Stimulated activated CD4-positive, alpha-beta T cell treated with anti-CD3 and anti-CD28 coated beads, Interleukin-1b, Interleukin-23, amount 100 ng/mL, for 48 hours (primary cell): ENCODE results near the gene MATK.

Source experiments
- DNase-seq: peaks from one replicate; pipeline ENCODE4 v3.0.0-alpha.2; 2020

MATK gene

GRCh38 chr19:3785451-3785937, 687 bp downstream of the MATK start:
- peak; percentile 30 for DNase-seq

GRCh38 chr19:3784607-3785450, 1.4 kb downstream of the MATK start:
- no peak for DNase-seq

- peak; percentile 62 for DNase-seq
Measured at GRCh38 chr19:3783660-3784584, 2.3 kb downstream of the MATK start.

DNA sequence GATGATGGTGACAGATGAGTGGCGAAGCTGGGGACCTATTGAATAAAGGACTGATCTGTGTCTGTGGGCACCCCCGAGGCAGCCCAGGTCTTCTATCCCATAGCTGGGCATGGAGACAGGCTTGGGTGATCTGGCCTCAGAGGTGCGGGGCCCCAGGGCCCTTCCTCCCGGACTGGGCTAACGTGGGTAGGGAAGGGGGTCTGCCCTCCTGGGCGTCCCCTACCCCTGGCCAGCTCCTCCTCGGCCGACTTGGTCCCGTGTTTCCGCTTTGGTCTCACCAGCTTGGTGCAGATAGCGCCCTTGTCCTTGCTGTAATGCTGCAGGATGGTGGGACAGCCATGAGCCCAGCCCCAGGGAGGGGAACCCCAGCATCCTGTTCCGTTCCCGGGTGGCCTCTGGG, 3.3 kb downstream of the MATK start:
- DNase-seq = no peak

DNA sequence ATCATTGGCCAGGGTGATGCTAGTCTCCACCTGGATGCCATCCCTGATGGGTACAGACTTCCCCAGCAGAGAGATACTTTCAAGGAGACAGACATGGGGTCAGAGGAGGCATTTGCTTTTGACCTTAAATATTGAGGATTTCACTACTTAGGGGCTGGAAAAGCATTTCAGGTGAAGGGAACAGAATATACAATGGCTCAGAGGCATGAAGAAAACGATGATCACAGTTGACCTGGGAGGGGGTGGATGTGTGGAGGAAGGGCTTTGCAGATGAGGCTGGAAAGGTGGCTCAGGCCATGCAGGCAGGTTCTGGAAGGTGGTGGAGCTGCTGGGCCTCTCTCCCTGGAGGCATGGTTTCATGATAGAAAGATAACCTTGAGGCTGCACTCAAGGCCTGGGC, 3.9 kb downstream of the MATK start:
- DNase-seq = no peak

DNA sequence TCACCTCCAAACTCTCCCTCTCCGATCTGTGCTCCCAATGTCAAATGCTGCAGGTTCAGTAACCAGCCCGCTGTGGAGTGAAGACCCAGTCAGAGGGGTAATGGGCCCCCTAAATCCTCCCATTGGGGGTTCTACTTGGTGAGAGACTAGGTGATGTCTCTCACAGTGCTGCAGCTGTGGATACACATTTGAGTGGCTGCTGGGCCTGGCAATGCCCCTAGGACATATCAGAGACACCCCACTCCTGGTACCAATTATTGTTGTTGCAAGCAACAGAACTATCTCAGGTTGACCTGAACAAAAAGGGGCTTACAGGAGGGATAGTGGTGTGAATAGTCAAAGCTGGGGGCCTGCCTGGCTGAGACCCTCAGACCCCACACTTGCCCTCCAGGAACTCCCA, 4.6 kb downstream of the MATK start:
- no peak for DNase-seq

DNA sequence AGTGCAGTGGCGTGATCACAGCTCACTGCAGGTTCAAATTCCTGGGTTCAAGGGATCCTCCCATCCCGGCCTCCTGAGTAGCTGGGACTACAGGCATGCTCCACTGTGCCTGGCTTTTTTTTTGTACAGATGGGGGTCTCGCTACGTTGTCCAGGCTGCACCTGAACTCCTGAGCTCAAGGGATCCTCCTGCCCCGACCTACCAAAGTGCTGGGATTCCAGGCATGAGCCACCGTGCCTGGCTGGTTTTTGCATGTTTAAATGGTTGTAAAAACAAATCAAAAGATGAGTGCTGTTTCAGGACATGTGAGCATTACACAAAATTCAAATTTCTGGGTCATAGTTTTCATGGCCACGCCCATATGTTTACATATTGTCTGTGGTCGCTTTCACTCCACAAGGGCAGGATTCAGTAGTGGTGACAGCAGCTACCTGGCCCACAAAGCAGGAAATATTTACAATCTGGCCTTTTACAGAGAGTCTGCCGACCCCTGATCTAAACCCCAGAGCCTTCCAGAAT, 5.3 kb downstream of the MATK start:
- DNase-seq = no peak

DNA sequence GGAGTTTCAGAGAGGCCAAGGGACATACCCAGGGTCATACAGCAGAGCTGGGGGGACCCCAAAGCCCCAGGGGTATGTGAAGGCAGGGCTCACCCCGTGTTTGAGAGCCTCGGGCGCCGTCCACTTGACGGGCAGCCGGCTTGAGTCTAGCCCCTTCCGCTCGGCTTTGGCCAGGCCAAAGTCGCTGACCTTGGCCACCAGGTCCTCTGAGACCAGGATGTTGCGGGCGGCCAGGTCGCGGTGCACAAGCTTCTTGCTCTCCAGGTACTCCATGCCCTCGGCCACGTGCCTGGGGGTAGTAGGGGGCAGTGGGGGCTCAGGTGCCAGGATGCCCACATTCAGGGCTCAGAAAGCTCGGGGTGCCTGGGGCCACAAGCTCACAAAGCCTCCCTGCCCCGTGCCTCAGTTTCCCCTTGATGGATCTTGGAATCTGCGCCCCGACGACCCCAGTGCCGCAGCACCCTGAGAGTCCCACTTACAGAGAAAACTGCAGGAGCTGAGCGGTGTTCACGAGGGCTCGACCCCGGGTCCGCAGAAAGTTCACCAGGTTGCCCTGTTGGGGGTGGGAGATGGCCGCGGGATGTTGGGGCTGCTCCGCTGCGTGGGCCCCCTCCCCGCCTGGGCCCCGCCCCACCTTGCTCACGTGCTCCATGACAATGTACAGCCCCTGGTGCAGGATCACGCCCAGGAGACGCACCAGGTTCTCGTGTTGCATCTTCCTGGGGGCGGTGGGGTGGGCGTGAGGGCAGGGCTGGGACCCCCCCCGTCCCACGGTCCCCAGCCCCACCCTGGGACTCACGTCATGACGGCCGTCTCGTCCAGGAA, 7.1 kb downstream of the MATK start:
- no peak for DNase-seq

- no peak for DNase-seq
Measured at GRCh38 chr19:3778104-3778867, 7.9 kb downstream of the MATK start.

DNA sequence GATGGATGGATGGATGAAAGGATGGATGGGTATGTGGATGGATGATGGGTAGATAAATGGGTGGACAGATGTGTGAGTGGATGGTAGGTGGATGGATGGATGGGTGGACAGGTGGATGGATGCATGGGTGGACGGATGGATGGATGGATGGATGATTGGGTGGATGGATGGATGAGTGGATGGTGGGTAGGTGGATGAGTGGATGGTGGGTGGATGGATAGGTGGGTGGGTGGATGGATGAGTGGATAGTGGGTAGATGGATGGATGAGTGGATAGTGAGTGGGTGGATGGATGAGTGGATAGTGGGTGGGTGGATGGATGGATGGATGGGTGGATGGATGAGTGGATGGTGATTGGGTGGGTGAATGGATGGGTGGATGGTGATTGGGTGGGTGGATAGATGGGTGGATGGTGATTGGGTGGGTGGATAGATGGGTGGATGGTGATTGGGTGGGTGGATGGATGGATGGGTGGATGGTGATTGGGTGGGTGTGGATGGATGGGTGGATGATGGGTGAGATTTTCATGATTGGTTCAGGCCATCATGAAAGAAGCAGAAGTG, 9.6 kb downstream of the MATK start:
- no peak for DNase-seq

DNA sequence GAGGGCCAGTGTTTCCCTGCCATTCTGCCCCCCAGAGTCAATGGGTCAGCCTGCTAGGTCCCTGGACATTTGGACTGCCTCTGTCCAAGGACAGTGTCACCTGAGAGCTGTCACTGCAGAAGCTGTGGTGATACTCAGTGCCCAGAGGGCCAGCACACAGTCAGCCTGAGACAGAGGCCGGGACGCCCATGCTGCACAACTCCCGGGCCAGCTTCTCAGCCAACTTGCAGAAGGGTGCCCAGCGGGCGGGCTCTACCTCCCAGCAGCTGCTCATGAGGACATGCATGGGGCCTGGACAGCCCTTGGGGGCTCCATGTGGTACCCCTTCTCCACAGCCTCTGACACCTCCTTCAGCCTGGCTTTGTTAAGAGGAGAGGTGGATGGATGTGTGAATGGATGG, 10.3 kb downstream of the MATK start:
- DNase-seq = no peak

GRCh38 chr19:3775374-3775711, 10.8 kb downstream of the MATK start:
- DNase-seq = no peak

DNA sequence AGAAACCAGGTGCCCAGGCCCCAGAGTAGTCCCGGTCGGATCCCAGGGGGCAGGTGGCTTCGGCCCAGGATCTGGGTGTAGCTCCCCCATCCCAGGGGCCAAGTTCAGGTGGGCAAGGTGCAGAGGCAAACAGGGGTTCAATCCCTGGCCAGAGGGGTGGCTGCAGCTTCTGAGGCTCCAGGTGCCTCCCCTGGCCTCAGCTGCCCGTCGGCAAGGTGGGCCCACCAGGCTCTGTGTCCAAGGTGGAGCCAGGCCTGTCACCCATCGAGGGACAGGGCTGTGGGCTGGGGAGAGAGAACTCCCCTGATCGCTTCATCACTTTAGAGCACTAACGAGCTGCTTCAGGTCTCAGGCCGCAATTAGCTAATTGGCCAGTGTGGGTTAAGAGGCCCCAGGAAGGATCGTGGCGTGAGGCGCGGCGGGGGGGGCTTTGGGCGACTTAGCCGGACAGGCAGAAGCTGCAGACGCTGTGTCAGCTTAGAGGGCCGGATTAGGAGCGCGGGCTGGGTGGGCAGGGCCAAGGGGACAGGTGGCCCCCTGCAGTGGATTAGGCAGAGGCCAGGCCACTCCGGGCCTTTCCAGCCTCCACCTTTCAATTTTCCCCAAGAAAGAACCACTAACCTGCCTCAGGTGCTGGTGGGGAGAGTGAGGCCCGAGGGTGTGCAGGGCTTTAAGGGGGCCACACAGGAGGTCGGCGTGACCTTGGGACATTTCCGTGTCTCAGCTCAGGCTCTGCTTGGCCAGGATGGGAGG, 11.4 kb downstream of the MATK start:
- no peak for DNase-seq

DNA sequence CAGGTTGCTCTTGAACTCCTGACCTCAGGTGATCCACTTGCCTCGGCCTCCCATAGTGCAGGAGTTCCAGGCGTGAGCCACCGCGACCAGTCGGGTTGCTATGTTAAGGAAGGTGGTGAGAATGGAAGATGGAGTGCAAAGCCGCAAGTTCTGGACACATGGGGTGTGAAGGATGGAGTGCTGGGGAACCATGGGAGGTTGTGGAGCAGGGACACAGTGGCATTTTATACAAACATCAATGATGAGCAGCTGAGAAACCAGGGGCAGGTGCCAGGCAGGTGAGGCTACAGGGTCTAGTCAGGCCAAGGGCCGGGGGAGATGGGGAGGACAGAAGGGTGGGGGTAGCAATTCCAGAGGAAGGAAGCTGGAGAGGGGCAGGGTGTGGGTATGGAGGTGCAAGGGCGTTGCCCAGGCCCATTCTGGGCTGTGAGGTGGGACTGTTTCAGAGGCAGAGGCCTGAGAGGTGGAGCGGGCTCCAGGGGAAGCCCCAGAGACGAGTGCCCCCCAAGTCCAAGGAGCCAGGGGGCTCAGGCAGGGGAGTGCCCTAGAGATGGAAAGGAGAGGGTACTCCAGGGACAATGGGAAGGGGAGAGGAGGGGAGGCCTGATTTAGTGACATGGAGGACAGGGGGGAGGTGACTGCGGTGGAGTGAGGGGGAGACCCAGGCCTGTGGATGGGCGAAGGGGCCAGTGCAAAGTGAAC, 12.2 kb downstream of the MATK start:
- DNase-seq = no peak

GRCh38 chr19:3771906-3772455, 14.2 kb downstream of the MATK start, which contains the start of gene RAX2:
Gene RAX2 (minus strand): TSS chr19:3772228. CDS start chr19:3771742, 486 bp downstream.
- no peak for DNase-seq

GRCh38 chr19:3771000-3771905, 14.9 kb downstream of the MATK start:
- DNase-seq = no peak

GRCh38 chr19:3770136-3770999, 15.8 kb downstream of the MATK start:
- no peak for DNase-seq

DNA sequence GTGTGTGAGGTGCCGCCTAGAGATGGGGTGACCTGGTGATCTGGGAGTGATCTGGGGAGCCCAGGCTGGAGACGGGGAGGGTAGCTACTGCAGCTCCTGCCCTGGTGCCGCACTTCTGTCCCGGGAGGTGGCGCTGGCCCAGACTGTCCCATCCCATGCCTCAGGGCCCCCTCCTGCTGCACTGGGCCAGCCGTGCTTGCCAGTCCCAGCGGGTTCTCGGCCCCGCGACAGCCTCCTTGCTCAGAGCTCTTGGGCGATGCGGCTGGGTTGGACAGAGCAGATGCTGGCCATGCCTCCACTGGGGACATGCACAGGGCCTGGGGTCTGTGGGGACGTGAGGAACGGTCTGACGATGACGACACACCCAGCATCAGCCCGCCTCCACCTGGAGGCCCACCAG, 16.7 kb downstream of the MATK start:
- no peak for DNase-seq
